Tibial nerve (tissue), 4 donors: Measurements from ENCODE around the gene RAB11FIP4.

ENCODE experiments used
- CTCF ChIP-seq, 5 experiments: fragments of 200-600 bp in 3 of 5; fragments of 450-650 bp in 2 of 5; sonication (generic) in 3 of 5; IDR thresholded peaks; one replicate each; pipeline ENCODE4 v1.5.1; 2016 to 2019; ENCODE audit warnings: antibody characterized with exemption in 5 of 5, mild to moderate bottlenecking in 3 of 5, moderate library complexity in 2 of 5
- EP300 ChIP-seq, 2 donors: sonication (generic); formaldehyde crosslinking; IDR thresholded peaks; one replicate each; pipeline ENCODE4 v1.6.1; 2017; ENCODE audit warnings: antibody characterized with exemption in 2 of 2, mild to moderate bottlenecking in 1 of 2
- POLR2A ChIP-seq, 2 donors: fragments of 450-650 bp; IDR thresholded peaks; one replicate each; pipeline ENCODE4 v1.6.1; 2017; ENCODE audit warnings: antibody characterized with exemption in 2 of 2, mild to moderate bottlenecking in 2 of 2, moderate library complexity in 2 of 2

GRCh38 chr17:31506517-31506916, 115.0 kb downstream of the RAB11FIP4 start:
- TF ChIP-seq CTCF (IDR thresholded peaks at IDR 0.05) = no peak
- TF ChIP-seq POLR2A (IDR thresholded peaks at IDR 0.05) = no peak
- TF ChIP-seq EP300 (IDR thresholded peaks at IDR 0.05) = no peak
